ENCODE data around the gene MS4A15. TPM values are rescaled to one million over a fixed set of nuclear protein-coding genes. Genes with fewer than 3 reads are reported as not detected.
"Not testable (repeated sequence)": the region's sequence is repeated elsewhere in the genome, so short reads cannot be mapped to it uniquely, and the experiment has no call there.

MS4A15 gene, protein sequence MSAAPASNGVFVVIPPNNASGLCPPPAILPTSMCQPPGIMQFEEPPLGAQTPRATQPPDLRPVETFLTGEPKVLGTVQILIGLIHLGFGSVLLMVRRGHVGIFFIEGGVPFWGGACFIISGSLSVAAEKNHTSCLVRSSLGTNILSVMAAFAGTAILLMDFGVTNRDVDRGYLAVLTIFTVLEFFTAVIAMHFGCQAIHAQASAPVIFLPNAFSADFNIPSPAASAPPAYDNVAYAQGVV
- not detected in 2 replicates for total RNA-seq

DNA sequence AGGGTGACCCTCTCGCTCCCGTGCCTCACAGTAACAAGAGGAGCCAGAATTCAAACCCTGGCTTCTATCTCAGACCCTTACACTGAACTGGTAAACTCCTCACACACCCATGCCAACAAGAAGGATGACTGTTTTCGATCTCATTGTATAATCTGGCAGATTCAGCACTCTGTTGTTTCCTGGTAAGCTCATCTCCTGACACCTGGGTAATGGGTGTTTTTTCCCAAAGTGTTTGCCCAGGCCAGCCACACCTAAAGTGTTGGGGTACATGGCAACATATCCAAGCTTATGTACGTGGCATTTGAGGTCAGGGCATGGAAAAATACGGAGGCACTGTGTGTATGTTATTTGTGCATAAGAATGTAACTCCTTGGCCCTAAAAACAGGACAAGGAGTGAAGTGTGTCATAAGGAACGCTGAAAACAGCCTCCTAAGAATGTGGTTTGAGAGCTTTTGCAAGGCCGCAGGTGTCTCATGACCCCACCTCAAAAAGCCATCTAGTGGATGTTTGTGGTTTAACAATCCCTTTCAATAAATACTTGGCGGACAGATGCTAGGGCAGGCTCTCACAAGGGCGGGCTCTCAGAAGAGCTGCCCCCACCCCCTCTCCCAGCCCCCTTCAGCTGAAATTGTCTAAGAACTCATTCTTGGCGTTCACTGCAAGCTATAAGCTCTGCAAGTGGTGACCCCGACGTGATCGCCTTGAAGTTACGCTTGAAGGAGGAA, at the start of gene MS4A15:
TSS of gene MS4A15 (plus strand) at position 561 of the 726 bp plus-strand sequence. CDS start 6,867 bp downstream, outside the sequence.
- peak; percentile 55 for DNase-seq

DNA sequence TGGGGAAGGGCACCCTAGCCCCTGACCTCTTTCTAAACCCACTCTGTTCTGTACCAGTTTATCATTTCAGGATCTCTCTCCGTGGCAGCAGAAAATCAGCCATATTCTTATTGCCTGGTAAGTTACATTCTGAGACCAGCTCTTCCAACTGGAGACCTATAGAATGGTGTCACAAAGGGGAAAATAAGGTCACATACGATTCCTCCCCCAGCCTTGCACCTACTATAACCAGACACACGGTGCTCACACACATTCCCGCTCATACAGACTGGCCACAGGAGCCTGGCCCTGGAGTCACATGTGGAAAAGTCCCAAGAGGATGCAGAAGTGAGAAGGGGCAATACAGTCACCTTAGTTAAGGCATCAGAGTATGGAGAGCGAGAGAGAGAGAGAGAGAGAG, 49.7 kb upstream of the MS4A15 start:
- DNase-seq, result no peak

DNA sequence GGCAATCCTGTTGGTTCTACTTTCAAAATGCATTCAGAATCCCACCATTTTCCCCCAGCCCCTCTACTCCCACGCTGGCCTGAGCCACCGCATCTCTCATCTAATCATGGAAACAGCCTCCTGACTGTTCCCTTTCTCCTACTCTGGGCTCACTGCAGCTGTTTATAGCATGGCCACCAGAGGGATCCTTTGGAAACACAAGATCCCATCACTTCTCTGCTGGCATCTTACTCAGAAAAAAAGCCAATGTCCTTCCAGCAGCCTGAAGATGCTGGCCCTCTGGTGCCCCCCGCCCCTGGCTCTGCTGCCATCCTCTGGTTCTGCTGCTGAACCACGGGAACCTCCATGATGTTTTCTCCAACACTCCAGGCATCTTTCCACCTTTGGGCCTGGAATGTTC, 46.2 kb upstream of the MS4A15 start:
- DNase-seq, result peak; percentile 8

DNA sequence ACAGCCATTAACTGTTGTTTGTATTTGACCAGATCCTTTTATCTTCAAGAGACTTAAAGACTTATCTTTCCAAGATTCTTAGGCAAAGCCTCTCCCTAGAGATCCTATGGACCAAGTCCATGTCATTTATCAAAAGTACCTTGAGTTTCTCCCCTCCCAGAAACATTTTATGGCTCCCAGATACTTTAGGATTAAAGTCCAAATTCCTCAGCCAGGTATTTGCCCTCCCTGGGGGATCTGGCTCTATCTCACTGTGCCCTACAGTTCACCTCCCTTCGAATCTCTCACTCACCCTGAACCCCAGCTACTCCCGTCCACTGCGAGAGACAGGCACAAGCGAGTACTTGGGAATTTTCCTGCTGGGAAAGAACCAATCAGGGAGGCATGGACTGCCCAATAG, 45.4 kb upstream of the MS4A15 start:
- DNase-seq, result no peak

DNA sequence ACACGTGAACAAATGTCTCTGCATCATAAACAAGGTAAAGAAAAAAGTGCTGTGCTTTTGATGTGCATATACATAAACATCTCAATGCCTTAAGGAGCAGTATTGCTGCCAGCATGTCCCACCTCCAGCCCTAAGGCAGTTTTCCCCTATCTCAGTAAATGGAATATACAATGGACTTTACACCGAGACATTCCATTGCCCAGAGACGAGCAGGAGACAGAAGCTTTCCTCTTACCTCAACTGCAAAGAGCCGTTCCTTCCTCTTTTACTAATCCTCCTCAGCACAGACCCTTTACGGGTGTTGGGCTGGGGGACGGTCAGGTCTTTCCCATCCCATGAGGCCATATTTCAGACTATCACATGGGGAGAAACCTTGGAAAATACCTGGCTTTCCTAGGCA, 43.2 kb upstream of the MS4A15 start:
- not testable (repeated sequence) for DNase-seq

DNA sequence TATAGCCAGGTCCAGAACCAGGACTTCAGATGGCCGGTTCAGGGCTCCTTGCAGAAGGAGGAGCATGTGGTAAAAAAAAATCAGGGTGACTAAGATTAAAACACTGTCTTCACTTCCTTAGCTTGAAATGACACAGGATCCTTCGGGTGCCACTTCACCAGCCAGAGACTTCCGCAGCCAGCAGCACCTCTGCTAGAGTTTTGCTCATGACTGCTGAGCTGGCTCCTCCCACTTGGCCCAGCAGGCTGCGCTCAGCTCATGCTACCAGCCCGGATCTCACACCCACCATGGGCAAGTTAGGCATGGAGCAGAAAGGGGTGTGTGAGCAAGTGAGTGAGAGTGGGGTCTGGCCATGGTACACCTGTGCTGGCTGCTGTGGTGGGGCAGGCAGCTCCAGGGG, 38.7 kb upstream of the MS4A15 start:
- no peak for DNase-seq

DNA sequence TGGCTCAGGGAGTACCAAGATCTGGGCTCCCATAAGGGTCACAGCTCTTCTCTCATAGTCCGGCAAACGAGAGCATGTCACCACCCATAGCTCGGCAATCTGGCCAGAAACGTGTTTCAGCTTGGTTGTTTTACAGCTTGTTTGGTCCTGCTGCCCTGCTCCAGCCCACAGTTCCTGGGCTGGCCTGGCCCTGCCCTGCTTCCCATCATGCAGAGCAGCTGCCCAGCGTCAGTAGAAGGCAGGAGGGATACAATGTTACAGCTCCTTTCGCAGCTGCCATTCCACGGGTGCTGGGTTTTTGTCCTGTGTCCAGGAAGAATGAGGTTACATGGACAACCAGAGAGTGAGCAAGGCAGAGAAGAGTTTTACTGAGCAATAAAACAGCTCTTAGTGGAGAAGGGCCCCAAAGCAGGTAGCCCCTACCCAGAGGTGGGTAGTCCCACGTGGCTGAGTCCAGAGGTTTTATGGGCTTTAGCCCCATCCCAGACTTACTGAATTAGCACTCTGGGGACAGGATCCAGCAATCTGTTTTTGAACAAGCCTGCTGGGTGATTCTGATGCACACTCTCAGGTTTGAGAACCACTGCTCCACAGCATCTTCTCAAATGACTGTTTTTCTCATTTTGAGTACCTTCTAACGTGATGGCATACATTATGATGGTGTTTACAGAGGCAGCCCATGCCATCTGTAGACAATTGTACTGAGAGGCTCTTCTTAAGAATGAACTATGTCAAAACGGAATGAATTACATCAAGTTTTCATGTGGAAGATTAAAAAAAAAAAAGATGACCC, 37.9 kb upstream of the MS4A15 start:
- no peak for DNase-seq

DNA sequence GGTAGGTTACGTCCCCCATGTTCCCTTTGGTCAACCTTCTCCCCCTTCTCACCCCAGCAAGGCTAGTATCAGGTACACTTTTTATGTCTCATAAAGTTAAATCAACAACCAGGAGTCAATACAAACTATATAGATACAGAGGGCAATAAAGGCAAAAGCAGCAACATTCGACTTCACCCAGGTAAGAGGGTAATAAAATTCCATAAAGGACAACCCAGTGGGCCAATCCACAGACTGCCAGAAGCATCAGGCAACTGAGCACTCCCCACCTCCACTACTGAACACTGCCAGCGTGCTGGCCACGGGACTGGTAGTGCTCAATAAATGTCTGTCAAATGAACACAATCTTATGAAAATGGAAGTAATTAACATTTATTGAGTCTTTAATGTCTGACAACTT, 37.3 kb upstream of the MS4A15 start:
- no peak for DNase-seq

DNA sequence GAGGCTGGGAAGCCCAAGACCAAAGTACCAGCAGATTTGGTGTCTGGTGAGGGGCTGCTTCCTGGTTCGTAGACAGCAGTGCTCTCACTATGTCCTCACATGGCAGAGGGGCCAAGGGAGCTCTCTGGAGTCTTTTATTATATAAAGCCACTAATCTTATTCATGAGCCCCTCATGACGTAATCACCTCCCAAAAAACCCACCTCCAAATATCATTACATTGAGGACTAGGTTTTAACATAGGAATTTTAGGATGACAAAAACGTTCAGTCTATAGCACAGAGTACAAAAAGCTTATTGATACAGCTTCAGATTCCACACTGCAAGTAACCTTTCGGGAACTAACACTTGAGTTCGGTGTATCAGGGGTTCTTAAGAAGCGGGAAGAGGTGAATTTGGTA, 36.2 kb upstream of the MS4A15 start:
- no peak for DNase-seq

DNA sequence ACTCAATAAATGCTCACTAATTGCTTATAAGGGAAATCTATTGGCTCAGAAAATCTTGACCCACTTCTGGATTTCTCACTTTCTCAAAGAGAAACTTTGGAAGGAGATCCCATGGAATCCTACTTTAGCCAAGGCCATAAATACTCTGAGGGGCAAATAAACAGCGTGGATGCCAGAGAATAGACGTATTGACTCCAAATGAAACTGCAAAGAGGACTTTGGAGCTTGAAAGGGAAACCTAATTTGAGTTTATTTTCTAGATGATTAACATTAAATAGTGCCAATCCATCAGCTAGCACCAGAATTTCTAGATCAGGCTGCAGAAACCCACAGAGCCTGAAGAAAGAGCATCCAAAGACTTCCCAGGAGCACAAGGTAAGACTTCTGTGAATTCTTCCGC, 32.2 kb upstream of the MS4A15 start, which contains the start of gene MS4A18:
TSS of gene MS4A18 (plus strand) at position 301 of the 400 bp plus-strand sequence.
- DNase-seq, result no peak

DNA sequence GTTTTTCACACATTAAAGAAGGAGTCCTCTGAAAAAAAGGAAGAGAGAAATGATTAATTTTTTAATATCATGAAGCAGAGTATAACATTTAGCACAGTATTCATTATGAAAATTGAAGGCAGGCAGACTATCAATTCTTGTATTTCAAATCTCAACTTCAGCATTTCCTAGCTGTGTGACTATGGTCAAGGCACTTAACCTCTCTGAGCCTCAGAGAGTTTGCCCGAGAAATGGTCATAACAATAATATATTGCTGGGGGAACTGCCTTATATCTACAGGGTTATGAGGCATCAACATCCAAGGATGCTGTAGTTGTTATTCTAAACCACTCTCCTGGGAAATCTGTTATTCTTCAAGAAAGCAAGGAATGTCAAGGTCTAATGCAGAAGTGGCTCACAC, 31.1 kb upstream of the MS4A15 start:
- no peak for DNase-seq

DNA sequence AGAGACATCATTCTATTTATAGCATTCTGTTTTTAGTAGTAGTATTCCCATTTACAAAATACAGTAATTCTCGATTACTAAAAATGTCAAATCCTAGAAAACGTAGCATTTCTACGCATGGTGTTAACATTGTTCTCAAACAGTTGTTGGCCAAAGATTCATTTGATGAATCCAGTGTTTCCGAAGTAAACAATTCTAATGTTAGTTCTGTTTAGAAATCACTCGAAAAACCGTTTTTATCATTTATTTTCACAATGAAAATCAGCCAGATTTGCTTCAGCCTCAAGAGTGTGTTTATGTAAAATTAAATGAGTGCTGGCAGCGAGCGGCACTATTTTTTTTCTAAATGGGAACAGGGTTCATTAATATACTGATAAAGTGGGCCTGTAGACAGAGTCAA, 25.1 kb upstream of the MS4A15 start:
- no peak for DNase-seq

DNA sequence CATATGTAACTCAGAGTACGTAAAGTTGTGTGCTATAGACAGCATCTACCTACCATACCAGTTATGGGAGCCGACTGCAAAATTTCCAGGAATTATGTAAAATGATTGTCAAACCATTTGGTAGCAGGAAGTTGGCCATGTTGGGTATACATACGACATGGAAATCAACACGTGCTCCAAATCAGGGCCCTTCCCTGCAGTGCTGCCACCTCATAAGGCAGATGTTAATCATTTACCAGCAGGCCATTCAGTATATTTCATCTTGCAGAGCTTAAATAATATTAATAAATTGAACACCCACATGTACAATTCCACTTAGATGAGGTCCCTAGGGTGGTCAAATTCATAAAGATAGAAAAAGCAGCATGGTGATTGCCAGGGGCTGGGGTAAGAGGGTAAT, 22.4 kb upstream of the MS4A15 start:
- DNase-seq, result no peak

DNA sequence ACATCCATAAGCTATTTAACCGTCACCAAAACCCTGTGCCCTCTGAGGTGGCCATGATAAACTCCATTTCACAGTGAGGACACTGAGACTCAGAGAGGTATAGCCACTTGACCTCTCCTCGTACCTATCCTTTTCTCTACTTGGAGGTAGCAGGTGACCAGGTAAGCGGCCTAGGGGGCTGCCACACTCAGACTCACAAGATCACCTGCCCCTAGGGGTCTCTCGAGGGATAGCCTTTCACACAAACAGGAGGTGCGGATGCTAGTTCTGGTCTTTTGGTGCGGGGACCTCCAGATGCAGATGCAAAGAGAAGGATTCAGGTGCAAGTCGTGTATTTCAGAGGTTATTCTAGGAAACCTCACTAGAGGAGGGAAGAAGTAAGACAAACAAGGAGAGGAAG, 17.6 kb upstream of the MS4A15 start:
- DNase-seq, result no peak

DNA sequence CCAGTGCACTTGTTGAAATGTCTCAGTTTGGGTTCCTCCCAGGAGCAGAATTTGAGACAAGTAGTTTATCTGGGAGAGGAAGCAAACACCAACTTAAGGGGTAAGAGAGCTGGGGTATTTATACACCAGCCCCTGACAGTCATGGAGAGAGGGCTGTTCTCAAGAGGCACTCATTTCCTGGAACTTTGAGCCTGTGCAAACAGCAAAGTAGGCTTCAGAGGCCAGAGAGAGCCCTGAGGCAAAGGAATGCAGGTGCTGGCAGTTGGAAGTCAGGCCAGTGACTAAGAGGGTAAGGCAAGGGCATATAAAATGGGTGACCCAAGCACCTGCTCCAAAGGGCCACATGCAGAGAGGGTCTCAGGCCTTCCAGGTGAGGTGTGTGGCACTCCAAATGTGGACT, 16.1 kb upstream of the MS4A15 start:
- DNase-seq, result no peak

DNA sequence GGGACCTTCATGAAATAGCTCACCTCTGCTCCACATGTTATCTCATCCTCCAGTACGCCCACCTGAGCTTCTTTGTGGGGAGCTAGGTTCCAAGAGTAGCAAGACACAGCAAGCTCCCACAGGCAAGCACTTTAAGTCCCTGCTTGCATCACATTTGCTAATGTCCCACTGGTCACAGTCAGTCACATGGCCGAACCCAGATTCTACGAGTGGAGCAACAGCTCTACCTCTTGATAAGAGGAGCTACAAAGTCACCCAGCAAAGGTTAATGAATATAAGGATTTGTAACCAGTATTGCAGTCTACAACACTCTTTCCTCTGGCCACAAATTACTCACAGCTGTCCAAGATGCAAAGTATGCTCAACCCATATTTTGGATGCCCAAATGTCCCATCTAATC, 15.2 kb upstream of the MS4A15 start:
- no peak for DNase-seq

DNA sequence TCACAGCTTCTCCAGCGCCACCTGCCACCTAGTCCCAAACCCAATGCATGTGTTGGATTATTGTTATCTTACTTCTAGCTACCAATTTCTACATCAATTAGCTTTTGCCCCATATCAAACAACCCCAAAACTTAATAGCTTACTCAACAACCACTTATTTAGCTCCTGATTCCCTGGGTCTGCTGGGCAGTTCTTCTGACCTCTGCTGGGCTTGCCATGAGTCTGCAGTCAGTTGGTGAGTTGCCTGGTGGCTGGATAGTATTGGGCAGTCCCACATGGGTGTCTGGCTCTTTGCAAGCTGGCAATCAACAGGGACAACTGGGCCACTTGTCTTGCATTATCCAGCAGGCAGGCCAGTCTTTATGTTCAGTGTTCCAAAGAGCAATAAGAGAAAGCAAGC, 13.6 kb upstream of the MS4A15 start:
- no peak for DNase-seq

DNA sequence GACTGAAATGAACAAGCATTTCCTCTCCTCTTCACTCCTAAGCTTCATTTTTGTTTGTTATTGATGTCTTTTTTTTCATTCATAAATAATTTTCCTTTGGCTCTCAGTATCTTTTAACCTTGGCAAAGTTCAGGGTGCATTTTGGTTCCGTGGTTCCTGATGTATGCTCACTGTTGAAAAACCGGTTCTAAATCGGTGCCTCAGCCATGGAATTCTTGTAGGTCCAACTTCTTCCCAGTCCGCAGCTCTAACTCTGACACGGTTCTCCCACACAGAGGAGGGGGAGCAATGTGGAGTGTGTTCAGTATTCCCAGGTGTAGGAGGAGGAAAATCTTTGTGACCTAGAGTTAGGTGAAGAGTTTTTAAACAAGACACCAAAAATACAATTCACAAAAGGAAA, 12.6 kb upstream of the MS4A15 start:
- DNase-seq, result no peak

DNA sequence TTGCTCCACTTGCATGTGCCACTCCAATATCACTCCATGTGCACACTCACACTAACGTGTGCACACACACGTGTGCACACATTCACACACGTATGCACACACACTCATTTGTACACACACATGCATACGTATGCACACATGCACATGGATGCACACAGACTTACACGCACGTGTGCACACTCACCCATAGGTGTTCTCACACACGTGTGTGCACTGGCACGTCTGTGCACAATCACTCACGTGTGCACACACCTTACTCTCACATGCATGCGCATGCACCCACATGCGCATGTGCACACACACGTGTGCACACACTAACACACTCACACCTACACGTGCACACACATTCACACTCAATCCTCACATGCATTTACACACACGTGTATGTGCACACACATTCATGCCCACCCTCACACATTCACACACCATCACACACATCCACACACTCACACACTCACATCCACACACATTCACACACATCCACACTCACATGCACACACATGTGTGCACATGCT, 9.3 kb upstream of the MS4A15 start:
- no peak for DNase-seq

DNA sequence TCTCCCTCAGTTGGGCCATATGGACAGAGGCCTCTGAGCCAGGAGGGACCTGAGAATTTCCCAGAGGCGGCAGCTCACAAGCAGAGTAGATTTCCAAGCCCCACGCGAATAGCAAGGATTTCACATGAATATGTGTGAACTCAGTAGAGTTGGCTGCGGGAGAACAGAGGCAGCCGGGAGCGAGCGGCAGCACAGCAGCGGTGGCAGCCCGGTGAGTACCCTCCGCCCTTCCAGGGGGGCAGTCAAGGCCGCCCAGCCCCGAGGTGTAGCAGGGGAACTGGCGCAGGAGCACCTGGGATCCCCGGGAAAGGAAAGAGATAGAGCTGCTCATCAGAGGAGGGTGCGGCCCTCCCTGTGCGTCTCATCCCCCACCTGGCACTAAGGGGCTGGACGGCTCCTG, 8.4 kb upstream of the MS4A15 start:
- DNase-seq, result no peak

DNA sequence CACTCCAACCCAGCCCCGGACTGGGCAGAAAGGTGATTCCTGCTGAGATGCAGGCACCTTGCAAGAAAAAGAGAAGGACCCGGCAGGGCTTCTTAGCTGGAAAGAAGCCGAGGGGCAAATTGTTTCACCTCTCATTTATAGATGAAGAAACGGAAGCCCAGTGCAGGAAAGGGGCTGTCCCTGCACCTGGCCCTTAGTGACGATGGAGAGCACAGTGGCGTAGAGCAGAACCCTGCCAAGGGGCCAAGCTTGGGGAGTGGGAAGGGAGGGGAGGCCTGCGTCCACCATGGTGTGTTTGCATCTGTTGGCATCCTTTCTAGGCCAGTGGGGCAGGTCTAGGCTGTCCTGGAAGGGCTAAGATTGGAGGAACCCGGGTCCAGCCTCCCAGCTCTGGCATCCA, 7.8 kb upstream of the MS4A15 start:
- DNase-seq, result no peak

DNA sequence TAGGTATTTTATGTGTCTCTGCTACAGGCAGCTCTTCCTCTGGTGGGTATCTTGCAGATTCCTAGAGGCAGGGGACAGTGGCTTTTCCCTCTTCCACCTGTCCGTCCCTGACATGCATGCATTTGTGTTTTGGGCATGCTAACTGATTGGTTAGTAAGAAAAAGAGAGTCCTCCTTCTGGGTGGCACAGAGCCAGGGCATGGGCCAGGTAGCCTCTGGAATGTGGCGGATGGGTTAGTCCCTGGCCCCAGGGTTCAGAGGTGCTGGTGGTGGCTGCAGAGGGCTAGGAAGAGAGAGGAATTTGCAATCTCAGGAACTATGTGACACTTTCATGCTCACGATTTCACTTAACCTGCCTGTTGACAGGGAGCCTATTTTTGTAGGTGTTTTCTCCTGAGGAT, 5.8 kb upstream of the MS4A15 start:
- no peak for DNase-seq

DNA sequence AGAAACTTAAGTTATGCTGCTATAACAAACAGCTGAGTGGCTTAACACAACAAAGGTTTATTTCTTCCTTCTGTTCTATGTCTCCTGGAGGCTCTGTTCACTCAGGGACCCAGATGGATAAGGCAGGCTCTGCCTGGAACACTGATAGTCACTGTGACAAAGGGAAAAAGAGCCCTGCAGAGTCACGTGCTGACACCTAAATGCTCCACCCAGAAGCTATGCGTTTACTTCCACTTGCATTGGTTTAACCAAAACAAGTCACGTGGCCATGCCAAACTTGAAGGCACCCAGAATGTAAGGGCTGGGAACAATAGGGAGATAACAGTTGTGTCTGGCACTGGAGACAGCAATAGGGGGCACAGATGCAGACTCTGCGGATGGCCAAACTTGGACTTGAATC, 3.4 kb upstream of the MS4A15 start:
- no peak for DNase-seq

DNA sequence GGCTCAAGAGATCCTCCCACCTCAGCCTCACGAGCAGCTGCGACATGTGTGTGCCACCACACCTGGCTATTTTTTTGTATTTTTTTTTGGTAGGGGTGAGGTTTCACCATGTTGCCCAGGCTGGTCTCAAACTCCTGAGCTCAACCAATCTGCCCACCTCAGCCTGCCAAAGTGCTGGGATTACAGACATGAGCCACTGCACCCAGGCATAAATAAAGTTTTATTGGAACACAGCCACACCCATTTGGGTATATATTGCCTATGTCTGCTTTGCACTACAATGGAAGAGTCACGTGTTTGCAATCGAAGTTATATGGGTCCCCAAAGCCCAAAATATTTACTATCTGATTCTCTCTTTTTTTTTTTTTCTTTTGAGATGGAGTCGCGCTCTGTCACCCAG, 1.8 kb upstream of the MS4A15 start:
- no peak for DNase-seq

Measured in dermis blood vessel endothelial cell (primary cell).